Glomerular endothelial cell (primary cell): ENCODE measurements around the gene SLC17A7. TPM values are rescaled to one million over a fixed set of nuclear protein-coding genes. Genes with fewer than 3 reads are reported as not detected.

Experiments
- DNase-seq: peaks from one replicate; pipeline ENCODE4 v3.0.0-alpha.2; 2011; ENCODE audit warnings: low read depth, low spot score; ENCODE audit errors: extremely low read depth
- total RNA-seq: library from RNA; depleted of rRNA; stranded (reverse); fragments of >200 nt; gene quantifications from 2 replicates; pipeline ENCODE4 v1.2.3, GENCODE V29; 2015

Gene SLC17A7
- total RNA-seq, 1 donor from 2014 or later: not detected

- no peak for DNase-seq
Observed at GRCh38 chr19:49411681-49412326, 29.5 kb downstream of the SLC17A7 start.

- DNase-seq: no peak
Observed at GRCh38 chr19:49409441-49410029, 31.8 kb downstream of the SLC17A7 start.

- DNase-seq: no peak
Observed at GRCh38 chr19:49408816-49409440, 32.4 kb downstream of the SLC17A7 start.

GRCh38 chr19:49407482-49408015, 33.8 kb downstream of the SLC17A7 start:
- DNase-seq: no peak

GRCh38 chr19:49407079-49407478, 34.2 kb downstream of the SLC17A7 start:
- no peak for DNase-seq

GRCh38 chr19:49403404-49404187, 37.7 kb downstream of the SLC17A7 start:
- no peak for DNase-seq

- no peak for DNase-seq
Observed at GRCh38 chr19:49400029-49400428, 41.3 kb downstream of the SLC17A7 start.

- no peak for DNase-seq
Observed at GRCh38 chr19:49398931-49399330, 42.4 kb downstream of the SLC17A7 start.

- DNase-seq: no peak
Observed at GRCh38 chr19:49398001-49398615, 43.2 kb downstream of the SLC17A7 start.

GRCh38 chr19:49396738-49397505, 44.4 kb downstream of the SLC17A7 start:
- DNase-seq: no peak

- DNase-seq: no peak
Observed at GRCh38 chr19:49395581-49396407, 45.5 kb downstream of the SLC17A7 start.

- DNase-seq: no peak
Observed at GRCh38 chr19:49393881-49394280, 47.4 kb downstream of the SLC17A7 start.

- DNase-seq: peak; percentile 25
Observed at GRCh38 chr19:49391581-49392399, 49.5 kb downstream of the SLC17A7 start.

GRCh38 chr19:49390929-49391359, 50.4 kb downstream of the SLC17A7 start:
- DNase-seq: no peak

- no peak for DNase-seq
Observed at GRCh38 chr19:49390131-49390928, 51.0 kb downstream of the SLC17A7 start.

GRCh38 chr19:49389406-49389805, 51.9 kb downstream of the SLC17A7 start:
- DNase-seq: no peak

GRCh38 chr19:49387936-49388372, 53.4 kb downstream of the SLC17A7 start, which contains the start of gene KASH5:
Gene KASH5 (plus strand): TSS chr19:49388249. CDS start chr19:49390884, 2,635 bp downstream.
- no peak for DNase-seq
